ENCODE results near the gene CDCA4. TPM values are rescaled to one million over a fixed set of nuclear protein-coding genes. Genes with fewer than 3 reads are reported as not detected.

The CDCA4 gene
- total and polyA plus RNA-seq, 2 experiments from 2014 or later = 24.0 to 27.5 TPM

DNA sequence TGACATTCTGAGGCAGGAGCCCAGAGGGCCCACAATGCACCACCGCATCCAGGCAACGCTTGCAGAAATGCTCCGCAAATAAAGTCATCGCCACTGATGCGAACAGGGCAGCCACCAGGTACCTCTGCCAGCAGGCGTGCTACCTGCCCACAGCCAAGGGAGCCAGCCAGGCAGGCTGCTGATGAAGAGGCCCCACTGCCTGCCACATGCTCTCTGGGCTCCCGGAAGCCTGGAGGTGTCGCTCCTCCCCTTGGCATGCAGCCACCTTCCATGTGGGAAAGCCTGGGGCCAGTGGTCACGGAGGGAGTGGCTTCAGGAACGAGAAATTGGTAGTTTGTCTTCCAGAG, 29.6 kb upstream of the CDCA4 start:
- no peaks in the 10 kb centered on the region for H3F3A ChIP-seq (ENCODE audit: insufficient read depth)
- in situ Hi-C loops (cut with MboI) = no loop called here
- no peak overlapping the region for H3K27ac ChIP-seq
- H3K9me3 ChIP-seq (ENCODE audit: low read depth) = no peaks in the 10 kb centered on the region
- H3K9me2 ChIP-seq (ENCODE audit: insufficient read depth) = no peaks in the 10 kb centered on the region
- no peaks in the 10 kb centered on the region for H4K20me1 ChIP-seq (ENCODE audit: insufficient read depth)
- H3K79me2 ChIP-seq (ENCODE audit: insufficient read depth) = no peaks in the 10 kb centered on the region
- peak; percentile 59 for DNase-seq
- no peak overlapping the region for H3K4me2 ChIP-seq (ENCODE audit: unreplicated experiment)
- H3K36me3 ChIP-seq (ENCODE audit: low read depth) = no peaks in the 10 kb centered on the region
- H3K9ac ChIP-seq = no peak overlapping the region
- H2AFZ ChIP-seq = no peak overlapping the region
- no peaks in the 10 kb centered on the region for H3K27me3 ChIP-seq (replicated peaks; ENCODE audit: insufficient read depth)
- WGBS, 2 experiments (ENCODE audit: low coverage in 1 of 2, low lambda C conversion rate in 2 of 2, missing lambda C conversion rate in 2 of 2) = 42 to 55% methylated on average over 9 to 10 of the region's 10 CpGs
- TF ChIP-seq EZH2 (IDR thresholded peaks at IDR 0.05; ENCODE audit: insufficient read depth, poor library complexity, severe bottlenecking) = no peak
- TF ChIP-seq EZH2phosphoT487 (IDR thresholded peaks at IDR 0.05; ENCODE audit: insufficient read depth, low read depth) = no peak
- no peak overlapping the region for H3K4me3 ChIP-seq
- no peaks in the 10 kb centered on the region for H3K4me1 ChIP-seq (ENCODE audit: insufficient read depth)

DNA sequence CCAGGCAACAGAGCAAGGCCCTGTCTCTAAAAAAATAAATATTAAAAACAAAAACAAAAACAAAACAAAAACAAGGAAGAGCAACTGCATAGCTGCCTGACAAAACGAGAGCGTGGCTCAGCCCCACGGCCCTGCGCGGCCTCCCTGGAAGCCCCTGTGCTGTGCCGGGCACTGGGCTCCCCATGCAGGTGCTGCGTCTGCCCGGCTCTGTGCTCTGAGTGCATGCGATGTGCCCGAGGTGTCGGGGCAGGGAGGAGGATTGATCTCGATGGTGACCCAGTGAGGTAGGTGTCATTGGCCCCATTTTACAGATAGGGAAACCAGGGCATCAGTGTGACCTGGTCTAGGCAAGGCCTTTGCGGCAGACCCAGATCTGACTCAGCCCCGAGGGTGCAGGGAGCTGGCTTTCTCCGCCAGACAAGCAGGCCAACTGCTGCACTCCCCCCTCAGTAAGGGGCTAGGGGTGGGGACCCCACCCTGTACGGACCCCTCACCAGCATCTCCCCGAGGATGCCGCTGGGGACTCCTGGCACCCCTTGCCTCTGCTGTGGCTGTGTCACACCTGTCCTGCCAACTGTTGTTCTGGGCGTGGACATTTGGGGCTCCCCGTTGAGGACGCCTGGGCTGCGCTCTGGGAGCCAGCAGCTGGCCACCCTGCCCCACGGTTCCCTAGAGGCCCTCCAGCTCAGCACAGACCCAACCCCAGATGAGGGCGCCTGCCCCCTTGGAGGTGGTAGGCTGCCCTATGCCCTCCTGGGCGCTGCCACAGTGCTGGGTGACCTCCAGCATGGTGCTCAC, 29.1 kb upstream of the CDCA4 start:
- in situ Hi-C loops (cut with MboI) = loop anchor here (10.0 kb wide), 1 partner anchor 145 kb away; no protein-coding TSS in a partner anchor
- 72 to 78% methylated on average over 25 of the region's 25 CpGs for WGBS, 2 experiments (ENCODE audit: low coverage in 1 of 2, low lambda C conversion rate in 2 of 2, missing lambda C conversion rate in 2 of 2)

DNA sequence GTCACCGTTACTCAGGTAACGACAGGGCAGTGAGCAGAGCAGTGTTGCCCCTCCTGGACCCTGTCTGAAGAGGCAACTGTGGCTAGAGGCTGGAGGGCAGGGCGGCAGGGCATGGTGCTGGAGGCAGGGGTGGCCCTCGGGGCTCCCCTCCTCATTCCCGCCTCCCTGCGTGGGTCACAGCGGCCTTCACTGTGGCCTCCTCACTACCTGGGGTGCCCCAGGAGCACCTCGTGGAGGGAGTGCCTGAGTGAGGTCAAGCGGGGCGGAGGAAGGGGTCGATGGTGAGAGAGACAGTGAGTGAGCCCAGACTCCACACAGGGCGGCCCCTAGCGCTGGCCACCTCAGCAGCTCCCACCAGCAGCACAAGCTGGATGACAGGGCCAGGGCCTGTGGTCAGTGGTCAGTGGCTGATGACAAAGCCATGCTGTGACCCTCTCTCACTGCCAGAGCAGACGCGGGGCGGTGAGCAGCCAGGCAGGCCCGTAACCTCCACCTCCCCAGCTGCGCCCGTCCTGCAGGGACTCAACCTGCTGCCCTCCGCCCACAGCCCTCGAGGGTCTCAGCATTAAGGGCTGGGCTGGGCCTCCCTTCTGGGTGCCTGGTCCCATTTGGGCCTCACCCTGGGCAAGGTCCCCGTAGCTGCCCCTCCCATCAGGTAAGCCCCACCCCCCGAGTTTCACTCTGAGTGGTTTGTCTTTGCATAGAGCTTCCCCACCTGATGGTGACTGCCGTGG, 26.6 kb upstream of the CDCA4 start:
- no peak for DNase-seq
- no peak overlapping the region for H2AFZ ChIP-seq
- no peaks in the 10 kb centered on the region for H3F3A ChIP-seq (ENCODE audit: insufficient read depth)
- WGBS, 2 experiments (ENCODE audit: low coverage in 1 of 2, low lambda C conversion rate in 2 of 2, missing lambda C conversion rate in 2 of 2) = 69 to 70% methylated on average over 21 to 24 of the region's 24 CpGs
- in situ Hi-C loops (cut with MboI) = loop anchor here (10.0 kb wide), 1 partner anchor 143 kb away; no protein-coding TSS in a partner anchor
- no peak overlapping the region for H3K9ac ChIP-seq
- no peaks in the 10 kb centered on the region for H4K20me1 ChIP-seq (ENCODE audit: insufficient read depth)
- H3K4me1 ChIP-seq (ENCODE audit: insufficient read depth) = no peaks in the 10 kb centered on the region
- no peaks in the 10 kb centered on the region for H3K9me2 ChIP-seq (ENCODE audit: insufficient read depth)
- H3K79me2 ChIP-seq (ENCODE audit: insufficient read depth) = no peaks in the 10 kb centered on the region
- H3K36me3 ChIP-seq (ENCODE audit: low read depth) = no peaks in the 10 kb centered on the region
- no peak overlapping the region for H3K4me2 ChIP-seq (ENCODE audit: unreplicated experiment)
- H3K27me3 ChIP-seq (replicated peaks; ENCODE audit: insufficient read depth) = no peaks in the 10 kb centered on the region
- no peak overlapping the region for H3K4me3 ChIP-seq
- TF ChIP-seq EZH2 (IDR thresholded peaks at IDR 0.05; ENCODE audit: insufficient read depth, poor library complexity, severe bottlenecking) = no peak
- H3K27ac ChIP-seq = no peak overlapping the region
- H3K9me3 ChIP-seq (ENCODE audit: low read depth) = no peaks in the 10 kb centered on the region

More for the DNA sequence above, 29.1 kb upstream of the CDCA4 start:
- Histone ChIP-seq H3K4me3 (no peak overlapping the region), H3F3A (ENCODE audit: insufficient read depth) (no peaks in the 10 kb centered on the region), H3K27ac (no peak overlapping the region), H3K4me2 (ENCODE audit: unreplicated experiment) (no peak overlapping the region), H3K79me2 (ENCODE audit: insufficient read depth) (no peaks in the 10 kb centered on the region), H3K27me3 (replicated peaks; ENCODE audit: insufficient read depth) (no peaks in the 10 kb centered on the region), H3K4me1 (ENCODE audit: insufficient read depth) (no peaks in the 10 kb centered on the region), H3K9me2 (ENCODE audit: insufficient read depth) (no peaks in the 10 kb centered on the region), H4K20me1 (ENCODE audit: insufficient read depth) (no peaks in the 10 kb centered on the region), H2AFZ (no peak overlapping the region), H3K36me3 (ENCODE audit: low read depth) (no peaks in the 10 kb centered on the region), H3K9me3 (ENCODE audit: low read depth) (no peaks in the 10 kb centered on the region), H3K9ac (no peak overlapping the region)
- no peak for TF ChIP-seq EZH2phosphoT487 (IDR thresholded peaks at IDR 0.05; ENCODE audit: insufficient read depth, low read depth)
- TF ChIP-seq EZH2 (IDR thresholded peaks at IDR 0.05; ENCODE audit: insufficient read depth, poor library complexity, severe bottlenecking) = no peak
- DNase-seq = no peak

DNA sequence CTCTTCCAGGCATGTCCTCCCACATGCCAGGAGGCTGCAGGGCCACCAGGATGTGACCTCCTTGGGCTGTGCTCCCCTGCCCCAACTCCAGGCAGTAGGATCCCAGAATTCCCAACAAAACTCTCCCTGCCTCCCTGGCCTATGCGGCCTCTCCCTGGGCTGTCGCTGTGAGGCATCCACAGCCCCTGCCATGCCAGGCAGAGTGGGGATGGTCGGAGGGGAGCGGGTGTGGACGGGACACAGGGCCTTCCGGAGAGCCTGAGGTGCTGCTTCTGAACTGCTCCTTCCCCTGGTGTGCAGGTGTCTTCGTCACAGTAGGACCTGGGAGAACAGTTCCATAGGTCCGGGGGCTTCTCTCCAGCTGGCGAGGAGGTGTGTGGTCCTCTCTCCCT, 26.0 kb upstream of the CDCA4 start:
- TF ChIP-seq EZH2phosphoT487 (IDR thresholded peaks at IDR 0.05; ENCODE audit: insufficient read depth, low read depth) = no peak
- no peak for TF ChIP-seq EZH2 (IDR thresholded peaks at IDR 0.05; ENCODE audit: insufficient read depth, poor library complexity, severe bottlenecking)
- 79 to 88% methylated on average over 6 to 9 of the region's 9 CpGs for WGBS, 2 experiments (ENCODE audit: low coverage in 1 of 2, low lambda C conversion rate in 2 of 2, missing lambda C conversion rate in 2 of 2)
- no peaks in the 10 kb centered on the region for H3K27me3 ChIP-seq (replicated peaks; ENCODE audit: insufficient read depth)
- H3K9me3 ChIP-seq (ENCODE audit: low read depth) = no peaks in the 10 kb centered on the region
- H3F3A ChIP-seq (ENCODE audit: insufficient read depth) = no peaks in the 10 kb centered on the region
- H4K20me1 ChIP-seq (ENCODE audit: insufficient read depth) = no peaks in the 10 kb centered on the region
- H2AFZ ChIP-seq = no peak overlapping the region
- H3K27ac ChIP-seq = no peak overlapping the region
- no peak overlapping the region for H3K4me3 ChIP-seq
- H3K36me3 ChIP-seq (ENCODE audit: low read depth) = no peaks in the 10 kb centered on the region
- no peak for DNase-seq
- no peaks in the 10 kb centered on the region for H3K4me1 ChIP-seq (ENCODE audit: insufficient read depth)
- no peaks in the 10 kb centered on the region for H3K79me2 ChIP-seq (ENCODE audit: insufficient read depth)
- H3K9me2 ChIP-seq (ENCODE audit: insufficient read depth) = no peaks in the 10 kb centered on the region
- in situ Hi-C loops (cut with MboI) = loop anchor here (10.0 kb wide), 1 partner anchor 142 kb away; no protein-coding TSS in a partner anchor
- no peak overlapping the region for H3K4me2 ChIP-seq (ENCODE audit: unreplicated experiment)
- no peak overlapping the region for H3K9ac ChIP-seq
